ENCODE measurements around the gene RBM38. TPM values are rescaled to one million over a fixed set of nuclear protein-coding genes. Genes with fewer than 3 reads are reported as not detected.

Gene RBM38
- total and polyA plus RNA-seq, 2 of the 4 experiments (the other 2 are of a cell fraction): 5.2 to 11.9 TPM

DNA sequence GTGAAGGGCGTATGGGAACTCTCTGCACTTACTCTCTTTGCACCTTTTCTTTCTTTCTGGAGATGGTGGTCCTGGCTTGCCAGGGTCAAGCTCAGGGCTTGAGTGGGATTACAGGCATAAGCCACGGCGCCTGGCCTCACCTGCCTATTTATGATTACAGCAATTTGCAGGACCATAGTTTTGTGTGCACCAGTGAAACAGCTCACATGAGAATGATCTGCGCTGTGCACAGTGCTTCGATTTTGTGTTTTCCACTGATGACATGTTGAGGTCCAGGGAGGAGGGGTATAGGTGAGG lies 40.3 kb downstream of the RBM38 start:
- H3K9me3 ChIP-seq (ENCODE audit: control insufficient read depth, insufficient read depth, low read length): no peaks in the 10 kb centered on the region
- no peak overlapping the region for H2BK15ac ChIP-seq (ENCODE audit: low read depth, low read length)
- H2AK5ac ChIP-seq (ENCODE audit: low read depth, low read length): no peak overlapping the region
- no peak overlapping the region for H2BK120ac ChIP-seq (ENCODE audit: low read depth, low read length)
- no peak overlapping the region for H3K56ac ChIP-seq (ENCODE audit: extremely low read depth, insufficient read depth, low read length)
- H3K14ac ChIP-seq (replicated peaks; ENCODE audit: low read depth, low read length): no peak overlapping the region
- no peak overlapping the region for H2BK20ac ChIP-seq (ENCODE audit: low read depth, low read length)
- ChIA-PET POLR2A (ENCODE audit: unreplicated experiment) (no interaction called here), CTCF (no interaction called here)
- no peak overlapping the region for H4K8ac ChIP-seq (ENCODE audit: low read depth in 2 of 2, low read length in 2 of 2)
- no peak for ATAC-seq (ENCODE audit: low read depth)
- H3K27me3 ChIP-seq (ENCODE audit: control insufficient read depth, insufficient read depth, low read length): peaks cover 8% of the 10 kb centered on the region
- TF ChIP-seq MAFK (IDR thresholded peaks at IDR 0.05; ENCODE audit: low read depth, low read length) (no peak), POLR2A (IDR thresholded peaks at IDR 0.05; ENCODE audit: low read depth, low read length) (no peak), SMC3 (IDR thresholded peaks at IDR 0.05; ENCODE audit: low read depth, low read length) (no peak), MXI1 (IDR thresholded peaks at IDR 0.05; ENCODE audit: borderline replicate concordance, low read depth, low read length) (no peak), RCOR1 (IDR thresholded peaks at IDR 0.05; ENCODE audit: insufficient replicate concordance, low read length) (no peak), MAZ (IDR thresholded peaks at IDR 0.05; ENCODE audit: borderline replicate concordance, low read depth, low read length) (no peak)
- TF ChIP-seq, protein P1, sequence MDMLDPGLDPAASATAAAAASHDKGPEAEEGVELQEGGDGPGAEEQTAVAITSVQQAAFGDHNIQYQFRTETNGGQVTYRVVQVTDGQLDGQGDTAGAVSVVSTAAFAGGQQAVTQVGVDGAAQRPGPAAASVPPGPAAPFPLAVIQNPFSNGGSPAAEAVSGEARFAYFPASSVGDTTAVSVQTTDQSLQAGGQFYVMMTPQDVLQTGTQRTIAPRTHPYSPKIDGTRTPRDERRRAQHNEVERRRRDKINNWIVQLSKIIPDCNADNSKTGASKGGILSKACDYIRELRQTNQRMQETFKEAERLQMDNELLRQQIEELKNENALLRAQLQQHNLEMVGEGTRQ (IDR thresholded peaks at IDR 0.05; ENCODE audit: low read depth, low read length): no peak
- TF ChIP-seq, protein P2, sequence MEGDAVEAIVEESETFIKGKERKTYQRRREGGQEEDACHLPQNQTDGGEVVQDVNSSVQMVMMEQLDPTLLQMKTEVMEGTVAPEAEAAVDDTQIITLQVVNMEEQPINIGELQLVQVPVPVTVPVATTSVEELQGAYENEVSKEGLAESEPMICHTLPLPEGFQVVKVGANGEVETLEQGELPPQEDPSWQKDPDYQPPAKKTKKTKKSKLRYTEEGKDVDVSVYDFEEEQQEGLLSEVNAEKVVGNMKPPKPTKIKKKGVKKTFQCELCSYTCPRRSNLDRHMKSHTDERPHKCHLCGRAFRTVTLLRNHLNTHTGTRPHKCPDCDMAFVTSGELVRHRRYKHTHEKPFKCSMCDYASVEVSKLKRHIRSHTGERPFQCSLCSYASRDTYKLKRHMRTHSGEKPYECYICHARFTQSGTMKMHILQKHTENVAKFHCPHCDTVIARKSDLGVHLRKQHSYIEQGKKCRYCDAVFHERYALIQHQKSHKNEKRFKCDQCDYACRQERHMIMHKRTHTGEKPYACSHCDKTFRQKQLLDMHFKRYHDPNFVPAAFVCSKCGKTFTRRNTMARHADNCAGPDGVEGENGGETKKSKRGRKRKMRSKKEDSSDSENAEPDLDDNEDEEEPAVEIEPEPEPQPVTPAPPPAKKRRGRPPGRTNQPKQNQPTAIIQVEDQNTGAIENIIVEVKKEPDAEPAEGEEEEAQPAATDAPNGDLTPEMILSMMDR (conservative IDR thresholded peaks at IDR 0.05; ENCODE audit: low read depth, low read length): no peak
- TF ChIP-seq, protein P3, sequence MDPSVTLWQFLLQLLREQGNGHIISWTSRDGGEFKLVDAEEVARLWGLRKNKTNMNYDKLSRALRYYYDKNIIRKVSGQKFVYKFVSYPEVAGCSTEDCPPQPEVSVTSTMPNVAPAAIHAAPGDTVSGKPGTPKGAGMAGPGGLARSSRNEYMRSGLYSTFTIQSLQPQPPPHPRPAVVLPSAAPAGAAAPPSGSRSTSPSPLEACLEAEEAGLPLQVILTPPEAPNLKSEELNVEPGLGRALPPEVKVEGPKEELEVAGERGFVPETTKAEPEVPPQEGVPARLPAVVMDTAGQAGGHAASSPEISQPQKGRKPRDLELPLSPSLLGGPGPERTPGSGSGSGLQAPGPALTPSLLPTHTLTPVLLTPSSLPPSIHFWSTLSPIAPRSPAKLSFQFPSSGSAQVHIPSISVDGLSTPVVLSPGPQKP (IDR thresholded peaks at IDR 0.05; ENCODE audit: borderline replicate concordance, low read depth, low read length): no peak
- no peak overlapping the region for H3K18ac ChIP-seq (ENCODE audit: low read depth, low read length)
- H3K79me1 ChIP-seq (ENCODE audit: low read depth in 1 of 2, low read length in 2 of 2): no peaks in the 10 kb centered on the region
- no peaks in the 10 kb centered on the region for H3K9me1 ChIP-seq (ENCODE audit: insufficient read depth, low read length)
- H3K36me3 ChIP-seq (ENCODE audit: control insufficient read depth, insufficient read depth, low read length): no peaks in the 10 kb centered on the region
- H4K5ac ChIP-seq (ENCODE audit: low read depth, low read length): no peak overlapping the region
- no CpG with 5 or more reads among the region's 5 CpGs for WGBS, 2 experiments (ENCODE audit: extremely low coverage in 2 of 2, insufficient read length in 1 of 2)
- no TSS peak for BruUV-seq (replicated peaks)
- H3K27ac ChIP-seq (ENCODE audit: insufficient read depth, low read length): no peak overlapping the region
- dilution Hi-C loops (cut with HindIII; ENCODE audit: low sequenced_read_pairs, unreplicated experiment) (no loop called here), in situ Hi-C loops (cut with MboI; ENCODE audit: low sequenced_read_pairs) (no loop called here), intact Hi-C loops (cut with micrococcal nuclease) (no loop called here)
- H3K4me3 ChIP-seq (ENCODE audit: insufficient read depth, low read depth, low read length): no peak overlapping the region
- no peak overlapping the region for H3K4me2 ChIP-seq (ENCODE audit: low read depth, low read length)
- H4K91ac ChIP-seq (ENCODE audit: insufficient read depth, low read depth, low read length): no peak overlapping the region
- H3K23ac ChIP-seq (ENCODE audit: low read depth, low read length): no peak overlapping the region
- H3K4me1 ChIP-seq (ENCODE audit: control insufficient read depth, insufficient read depth, low read length): no peaks in the 10 kb centered on the region
- no peak overlapping the region for H3K9ac ChIP-seq (ENCODE audit: low read depth, low read length)
- no peaks in the 10 kb centered on the region for H4K20me1 ChIP-seq (ENCODE audit: insufficient read depth, low read length)
- H2AK9ac ChIP-seq (replicated peaks; ENCODE audit: low read depth, low read length, poor library complexity): no peak overlapping the region
- DNase-seq: no peak
- no peak overlapping the region for H2BK5ac ChIP-seq (ENCODE audit: low read depth, low read length, poor library complexity, severe bottlenecking)
- no peak overlapping the region for H3K4ac ChIP-seq (ENCODE audit: low read depth, low read length)
- no peak overlapping the region for H2AFZ ChIP-seq (replicated peaks; ENCODE audit: low read length, poor library complexity)

All from IMR-90 (cell line).